ENCODE results near the gene MET. TPM values are rescaled to one million over a fixed set of nuclear protein-coding genes. Genes with fewer than 3 reads are reported as not detected.
"Not testable (repeated sequence)": the region's sequence is repeated elsewhere in the genome, so short reads cannot be mapped to it uniquely, and the experiment has no call there.

The MET gene
- polyA plus RNA-seq, 1 donor from 2014 or later: not detected

GRCh38 chr7:116742641-116743040 lies 70.6 kb downstream of the MET start:
- Histone ChIP-seq H3F3A (ENCODE audit: insufficient read depth, low read length, poor library complexity, severe bottlenecking) (no peaks in the 10 kb centered on the region), H3K4me2 (ENCODE audit: low read length) (no peak overlapping the region), H3K4me3 (ENCODE audit: low read length) (no peak overlapping the region), H4K20me1 (ENCODE audit: insufficient read depth) (no peaks in the 10 kb centered on the region), H2AFZ (ENCODE audit: low read depth, low read length) (no peak overlapping the region), H3K27ac (ENCODE audit: low read length) (no peak overlapping the region), H3K9me2 (ENCODE audit: insufficient read depth, low read length) (no peaks in the 10 kb centered on the region), H3K36me3 (ENCODE audit: insufficient read depth, low read length) (no peaks in the 10 kb centered on the region), H3K27me3 (ENCODE audit: insufficient read depth, low read depth, low read length) (no peaks in the 10 kb centered on the region), H3K79me2 (replicated peaks; ENCODE audit: insufficient read depth, low read length) (no peaks in the 10 kb centered on the region), H3K9ac (ENCODE audit: low read length) (no peak overlapping the region), H3K9me3 (ENCODE audit: low read length) (no peaks in the 10 kb centered on the region)
- no peak for TF ChIP-seq SMC3 (conservative IDR thresholded peaks at IDR 0.05; ENCODE audit: poor library complexity)
- no peak for TF ChIP-seq RAD21 (conservative IDR thresholded peaks at IDR 0.05)
- TF ChIP-seq POLR2AphosphoS5 (IDR thresholded peaks at IDR 0.05): no peak
- TF ChIP-seq, protein P1, sequence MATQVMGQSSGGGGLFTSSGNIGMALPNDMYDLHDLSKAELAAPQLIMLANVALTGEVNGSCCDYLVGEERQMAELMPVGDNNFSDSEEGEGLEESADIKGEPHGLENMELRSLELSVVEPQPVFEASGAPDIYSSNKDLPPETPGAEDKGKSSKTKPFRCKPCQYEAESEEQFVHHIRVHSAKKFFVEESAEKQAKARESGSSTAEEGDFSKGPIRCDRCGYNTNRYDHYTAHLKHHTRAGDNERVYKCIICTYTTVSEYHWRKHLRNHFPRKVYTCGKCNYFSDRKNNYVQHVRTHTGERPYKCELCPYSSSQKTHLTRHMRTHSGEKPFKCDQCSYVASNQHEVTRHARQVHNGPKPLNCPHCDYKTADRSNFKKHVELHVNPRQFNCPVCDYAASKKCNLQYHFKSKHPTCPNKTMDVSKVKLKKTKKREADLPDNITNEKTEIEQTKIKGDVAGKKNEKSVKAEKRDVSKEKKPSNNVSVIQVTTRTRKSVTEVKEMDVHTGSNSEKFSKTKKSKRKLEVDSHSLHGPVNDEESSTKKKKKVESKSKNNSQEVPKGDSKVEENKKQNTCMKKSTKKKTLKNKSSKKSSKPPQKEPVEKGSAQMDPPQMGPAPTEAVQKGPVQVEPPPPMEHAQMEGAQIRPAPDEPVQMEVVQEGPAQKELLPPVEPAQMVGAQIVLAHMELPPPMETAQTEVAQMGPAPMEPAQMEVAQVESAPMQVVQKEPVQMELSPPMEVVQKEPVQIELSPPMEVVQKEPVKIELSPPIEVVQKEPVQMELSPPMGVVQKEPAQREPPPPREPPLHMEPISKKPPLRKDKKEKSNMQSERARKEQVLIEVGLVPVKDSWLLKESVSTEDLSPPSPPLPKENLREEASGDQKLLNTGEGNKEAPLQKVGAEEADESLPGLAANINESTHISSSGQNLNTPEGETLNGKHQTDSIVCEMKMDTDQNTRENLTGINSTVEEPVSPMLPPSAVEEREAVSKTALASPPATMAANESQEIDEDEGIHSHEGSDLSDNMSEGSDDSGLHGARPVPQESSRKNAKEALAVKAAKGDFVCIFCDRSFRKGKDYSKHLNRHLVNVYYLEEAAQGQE (IDR thresholded peaks at IDR 0.05; ENCODE audit: borderline replicate concordance): no peak
- no peak for TF ChIP-seq EZH2 (IDR thresholded peaks at IDR 0.05; ENCODE audit: borderline replicate concordance, insufficient read depth, low read length, poor library complexity, severe bottlenecking)
- TF ChIP-seq EP300 (conservative IDR thresholded peaks at IDR 0.05; ENCODE audit: poor library complexity, severe bottlenecking): no peak
- TF ChIP-seq, protein P2, sequence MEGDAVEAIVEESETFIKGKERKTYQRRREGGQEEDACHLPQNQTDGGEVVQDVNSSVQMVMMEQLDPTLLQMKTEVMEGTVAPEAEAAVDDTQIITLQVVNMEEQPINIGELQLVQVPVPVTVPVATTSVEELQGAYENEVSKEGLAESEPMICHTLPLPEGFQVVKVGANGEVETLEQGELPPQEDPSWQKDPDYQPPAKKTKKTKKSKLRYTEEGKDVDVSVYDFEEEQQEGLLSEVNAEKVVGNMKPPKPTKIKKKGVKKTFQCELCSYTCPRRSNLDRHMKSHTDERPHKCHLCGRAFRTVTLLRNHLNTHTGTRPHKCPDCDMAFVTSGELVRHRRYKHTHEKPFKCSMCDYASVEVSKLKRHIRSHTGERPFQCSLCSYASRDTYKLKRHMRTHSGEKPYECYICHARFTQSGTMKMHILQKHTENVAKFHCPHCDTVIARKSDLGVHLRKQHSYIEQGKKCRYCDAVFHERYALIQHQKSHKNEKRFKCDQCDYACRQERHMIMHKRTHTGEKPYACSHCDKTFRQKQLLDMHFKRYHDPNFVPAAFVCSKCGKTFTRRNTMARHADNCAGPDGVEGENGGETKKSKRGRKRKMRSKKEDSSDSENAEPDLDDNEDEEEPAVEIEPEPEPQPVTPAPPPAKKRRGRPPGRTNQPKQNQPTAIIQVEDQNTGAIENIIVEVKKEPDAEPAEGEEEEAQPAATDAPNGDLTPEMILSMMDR (IDR thresholded peaks at IDR 0.05; ENCODE audit: poor library complexity, severe bottlenecking): no peak
- no peak for TF ChIP-seq MXI1 (conservative IDR thresholded peaks at IDR 0.05; ENCODE audit: poor library complexity, severe bottlenecking)
- no peak for TF ChIP-seq TAF1 (IDR thresholded peaks at IDR 0.05; ENCODE audit: low read depth)

DNA sequence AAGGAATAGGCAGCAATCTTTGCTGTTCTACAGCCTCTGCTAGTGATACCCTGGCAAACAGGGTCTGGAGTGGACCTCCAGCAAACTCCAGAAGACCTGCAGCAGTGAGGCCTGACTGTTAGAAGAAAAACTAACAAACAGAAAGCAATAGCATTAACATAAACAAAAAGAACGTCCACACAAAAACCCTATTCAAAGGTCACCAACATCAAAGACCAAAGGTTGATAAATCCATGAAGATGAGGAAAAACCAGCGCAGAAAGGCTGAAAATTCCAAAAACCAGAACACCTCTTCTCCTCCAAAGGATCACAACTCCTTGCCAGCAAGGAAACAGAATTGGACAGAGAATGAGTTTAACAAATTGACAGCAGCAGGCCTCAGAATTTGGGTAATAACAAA lies 71.8 kb downstream of the MET start:
- not testable (repeated sequence) for H3K4me2 ChIP-seq (ENCODE audit: low read length); H4K20me1 ChIP-seq (ENCODE audit: insufficient read depth); H3K79me2 ChIP-seq (replicated peaks; ENCODE audit: insufficient read depth, low read length); H3K9ac ChIP-seq (ENCODE audit: low read length); H3K27me3 ChIP-seq (ENCODE audit: insufficient read depth, low read depth, low read length); H3K4me3 ChIP-seq (ENCODE audit: low read length); H3K9me3 ChIP-seq (ENCODE audit: low read length); H2AFZ ChIP-seq (ENCODE audit: low read depth, low read length); H3K9me2 ChIP-seq (ENCODE audit: insufficient read depth, low read length); H3K27ac ChIP-seq (ENCODE audit: low read length); H3F3A ChIP-seq (ENCODE audit: insufficient read depth, low read length, poor library complexity, severe bottlenecking); H3K36me3 ChIP-seq (ENCODE audit: insufficient read depth, low read length)

- not testable (repeated sequence) for H3K9ac ChIP-seq (ENCODE audit: low read length); H2AFZ ChIP-seq (ENCODE audit: low read depth, low read length); H3K9me2 ChIP-seq (ENCODE audit: insufficient read depth, low read length); H3K27me3 ChIP-seq (ENCODE audit: insufficient read depth, low read depth, low read length); H3K9me3 ChIP-seq (ENCODE audit: low read length); H3K27ac ChIP-seq (ENCODE audit: low read length); H3F3A ChIP-seq (ENCODE audit: insufficient read depth, low read length, poor library complexity, severe bottlenecking); H3K79me2 ChIP-seq (replicated peaks; ENCODE audit: insufficient read depth, low read length); H3K4me3 ChIP-seq (ENCODE audit: low read length); H4K20me1 ChIP-seq (ENCODE audit: insufficient read depth); H3K36me3 ChIP-seq (ENCODE audit: insufficient read depth, low read length); H3K4me2 ChIP-seq (ENCODE audit: low read length)
These were observed 74.4 kb downstream of the MET start for GRCh38 chr7:116746388-116746787.

GRCh38 chr7:116751070-116751469 lies 79.1 kb downstream of the MET start:
- not testable (repeated sequence) for H3K4me3 ChIP-seq (ENCODE audit: low read length); H4K20me1 ChIP-seq (ENCODE audit: insufficient read depth); H3K9me3 ChIP-seq (ENCODE audit: low read length); H3K27me3 ChIP-seq (ENCODE audit: insufficient read depth, low read depth, low read length); H3K4me2 ChIP-seq (ENCODE audit: low read length); H2AFZ ChIP-seq (ENCODE audit: low read depth, low read length); H3K9me2 ChIP-seq (ENCODE audit: insufficient read depth, low read length); H3K79me2 ChIP-seq (replicated peaks; ENCODE audit: insufficient read depth, low read length); H3K36me3 ChIP-seq (ENCODE audit: insufficient read depth, low read length); H3K9ac ChIP-seq (ENCODE audit: low read length); H3F3A ChIP-seq (ENCODE audit: insufficient read depth, low read length, poor library complexity, severe bottlenecking); H3K27ac ChIP-seq (ENCODE audit: low read length)
